Measurements from ENCODE around the gene ATG7.
"Not testable (repeated sequence)": the region's sequence is repeated elsewhere in the genome, so short reads cannot be mapped to it uniquely, and the experiment has no call there.

Gene ATG7

GRCh38 chr3:11392014-11392859 lies 120.0 kb downstream of the ATG7 start:
- peak; percentile 4 for DNase-seq

GRCh38 chr3:11392860-11393114 lies 120.6 kb downstream of the ATG7 start:
- DNase-seq: no peak

GRCh38 chr3:11393401-11393800 lies 121.2 kb downstream of the ATG7 start:
- DNase-seq: no peak

GRCh38 chr3:11394392-11394791 lies 122.2 kb downstream of the ATG7 start:
- DNase-seq: no peak

GRCh38 chr3:11400213-11400612 lies 128.0 kb downstream of the ATG7 start:
- no peak for DNase-seq

GRCh38 chr3:11401434-11401833 lies 129.2 kb downstream of the ATG7 start:
- no peak for DNase-seq

- no peak for DNase-seq
These were observed 133.1 kb downstream of the ATG7 start for GRCh38 chr3:11405323-11405722.

- DNase-seq: no peak
These were observed 135.4 kb downstream of the ATG7 start for GRCh38 chr3:11407644-11408043.

- DNase-seq: not testable (repeated sequence)
These were observed 136.2 kb downstream of the ATG7 start for GRCh38 chr3:11408324-11408859.

- DNase-seq: no peak
These were observed 138.4 kb downstream of the ATG7 start for GRCh38 chr3:11410564-11410963.

GRCh38 chr3:11411956-11412355 lies 139.8 kb downstream of the ATG7 start:
- DNase-seq: no peak

GRCh38 chr3:11413071-11413470 lies 140.9 kb downstream of the ATG7 start:
- no peak for DNase-seq

- no peak for DNase-seq
These were observed 142.9 kb downstream of the ATG7 start for GRCh38 chr3:11415099-11415498.

- DNase-seq: no peak
These were observed 147.9 kb downstream of the ATG7 start for GRCh38 chr3:11420066-11420465.

- no peak for DNase-seq
These were observed 150.1 kb downstream of the ATG7 start for GRCh38 chr3:11422291-11422690.

GRCh38 chr3:11423868-11424267 lies 151.7 kb downstream of the ATG7 start:
- DNase-seq: no peak

- no peak for DNase-seq
These were observed 152.1 kb downstream of the ATG7 start for GRCh38 chr3:11424277-11424676.

- no peak for DNase-seq
These were observed 158.0 kb downstream of the ATG7 start for GRCh38 chr3:11430207-11430606.

- DNase-seq: no peak
These were observed 158.4 kb downstream of the ATG7 start for GRCh38 chr3:11430624-11431023.

- DNase-seq: no peak
These were observed 159.1 kb downstream of the ATG7 start for GRCh38 chr3:11431319-11431718.

GRCh38 chr3:11434017-11434526 lies 161.9 kb downstream of the ATG7 start:
- DNase-seq: peak; percentile 61

- DNase-seq: no peak
These were observed 162.4 kb downstream of the ATG7 start for GRCh38 chr3:11434563-11435096.

- DNase-seq: no peak
These were observed 163.4 kb downstream of the ATG7 start for GRCh38 chr3:11435440-11436165.

GRCh38 chr3:11436775-11437174 lies 164.6 kb downstream of the ATG7 start:
- DNase-seq: no peak

Data from amniotic stem cell (primary cell).